Raji (cell line): ENCODE data around the gene KCNAB1.

Experiments used
- POLR2A ChIP-seq: IDR thresholded peaks from 2 replicates; pipeline ENCODE4 v1.6.1; 2011; ENCODE audit warnings: low read depth, low read length, control low read depth; ENCODE audit not compliant: insufficient read depth

The KCNAB1 gene

GRCh38 chr3:156445117-156446090 is 325.0 kb downstream of the KCNAB1 start:
- no peak for TF ChIP-seq POLR2A

GRCh38 chr3:156448300-156448699 is 327.9 kb downstream of the KCNAB1 start:
- no peak for TF ChIP-seq POLR2A

GRCh38 chr3:156449710-156450574 is 329.6 kb downstream of the KCNAB1 start:
- TF ChIP-seq POLR2A = no peak

GRCh38 chr3:156455839-156456238 is 335.5 kb downstream of the KCNAB1 start:
- TF ChIP-seq POLR2A = no peak

- no peak for TF ChIP-seq POLR2A
Measured at GRCh38 chr3:156456771-156457224, 336.4 kb downstream of the KCNAB1 start.

GRCh38 chr3:156459434-156459833 is 339.1 kb downstream of the KCNAB1 start:
- TF ChIP-seq POLR2A = no peak

- TF ChIP-seq POLR2A = no peak
Measured at GRCh38 chr3:156460206-156460611, 339.8 kb downstream of the KCNAB1 start.

- TF ChIP-seq POLR2A = no peak
Measured at GRCh38 chr3:156461889-156462288, 341.5 kb downstream of the KCNAB1 start.

GRCh38 chr3:156463123-156463522 is 342.7 kb downstream of the KCNAB1 start:
- no peak for TF ChIP-seq POLR2A

- no peak for TF ChIP-seq POLR2A
Measured at GRCh38 chr3:156465194-156465593, 344.8 kb downstream of the KCNAB1 start.

GRCh38 chr3:156469456-156469855 is 349.1 kb downstream of the KCNAB1 start:
- no peak for TF ChIP-seq POLR2A

- TF ChIP-seq POLR2A = no peak
Measured at GRCh38 chr3:156471431-156471830, 351.1 kb downstream of the KCNAB1 start.

- no peak for TF ChIP-seq POLR2A
Measured at GRCh38 chr3:156472150-156472549, 351.8 kb downstream of the KCNAB1 start.

- no peak for TF ChIP-seq POLR2A
Measured at GRCh38 chr3:156472684-156473083, 352.3 kb downstream of the KCNAB1 start.

- TF ChIP-seq POLR2A = no peak
Measured at GRCh38 chr3:156473341-156473740, 353.0 kb downstream of the KCNAB1 start.
